ENCODE measurements around the gene PTS.
"Not testable (repeated sequence)": the region's sequence is repeated elsewhere in the genome, so short reads cannot be mapped to it uniquely, and the experiment has no call there.

Gene PTS

GRCh38 chr11:112185883-112186282 lies 40.3 kb upstream of the PTS start:
- ChIA-PET CTCF (no interaction called here), POLR2A (interaction anchor here (0.5 kb wide), 1 partner anchor 1584 kb away, joined by 5 read pairs; no protein-coding TSS in a partner anchor)
- no peak for DNase-seq (ENCODE audit: extremely low spot score)
- no peak for TF ChIP-seq CTCF (IDR thresholded peaks at IDR 0.05; ENCODE audit: control extremely low read depth, extremely low read depth, low read depth, missing control alignments)

GRCh38 chr11:112186304-112186703 lies 39.9 kb upstream of the PTS start:
- CTCF ChIA-PET: no interaction called here
- POLR2A ChIA-PET: interaction anchor here (0.5 kb wide), 1 partner anchor 1584 kb away, joined by 5 read pairs; no protein-coding TSS in a partner anchor
- no peak for TF ChIP-seq CTCF (IDR thresholded peaks at IDR 0.05; ENCODE audit: control extremely low read depth, extremely low read depth, low read depth, missing control alignments)
- DNase-seq (ENCODE audit: extremely low spot score): no peak

GRCh38 chr11:112195113-112195512 lies 31.1 kb upstream of the PTS start:
- CTCF ChIA-PET; DNase-seq (ENCODE audit: extremely low spot score); POLR2A ChIA-PET: not testable (repeated sequence)

GRCh38 chr11:112195951-112196351 lies 30.3 kb upstream of the PTS start:
- no peak for DNase-seq (ENCODE audit: extremely low spot score)
- ChIA-PET POLR2A (no interaction called here), CTCF (interaction anchor here (0.6 to 1.3 kb wide), 2 partner anchors 24 to 83 kb away, joined by 3 to 4 read pairs; no protein-coding TSS in a partner anchor)
- no peak for TF ChIP-seq CTCF (IDR thresholded peaks at IDR 0.05; ENCODE audit: control extremely low read depth, extremely low read depth, low read depth, missing control alignments)

- TF ChIP-seq CTCF (IDR thresholded peaks at IDR 0.05; ENCODE audit: control extremely low read depth, extremely low read depth, low read depth, missing control alignments): no peak
- ChIA-PET CTCF (interaction anchor here (0.6 to 1.3 kb wide), 2 partner anchors 23 to 83 kb away, joined by 3 to 4 read pairs; no protein-coding TSS in a partner anchor), POLR2A (no interaction called here)
- DNase-seq (ENCODE audit: extremely low spot score): no peak
Observed at GRCh38 chr11:112196519-112197087, 29.6 kb upstream of the PTS start.

- CTCF ChIA-PET: interaction anchor here (1.1 to 1.3 kb wide), 2 partner anchors 21 to 81 kb away, joined by 3 to 4 read pairs; no protein-coding TSS in a partner anchor
- POLR2A ChIA-PET; DNase-seq (ENCODE audit: extremely low spot score): not testable (repeated sequence)
Observed at GRCh38 chr11:112199101-112199500, 27.1 kb upstream of the PTS start.

GRCh38 chr11:112200252-112200651 lies 26.0 kb upstream of the PTS start:
- DNase-seq (ENCODE audit: extremely low spot score): no peak
- ChIA-PET POLR2A (no interaction called here), CTCF (interaction anchor here (1.3 to 1.5 kb wide), 2 partner anchors 19 to 80 kb away, joined by 3 to 4 read pairs; no protein-coding TSS in a partner anchor)
- no peak for TF ChIP-seq CTCF (IDR thresholded peaks at IDR 0.05; ENCODE audit: control extremely low read depth, extremely low read depth, low read depth, missing control alignments)
